T follicular helper cell (primary cell): ENCODE results near the gene EML6.
A peak's percentile ranks its signal among the peaks of the same experiment; 100 is the strongest.

ENCODE experiments used
- DNase-seq: peaks from one replicate; pipeline ENCODE4 v3.0.0-alpha.2; 2020; ENCODE audit warnings: low read depth

EML6 gene

DNA sequence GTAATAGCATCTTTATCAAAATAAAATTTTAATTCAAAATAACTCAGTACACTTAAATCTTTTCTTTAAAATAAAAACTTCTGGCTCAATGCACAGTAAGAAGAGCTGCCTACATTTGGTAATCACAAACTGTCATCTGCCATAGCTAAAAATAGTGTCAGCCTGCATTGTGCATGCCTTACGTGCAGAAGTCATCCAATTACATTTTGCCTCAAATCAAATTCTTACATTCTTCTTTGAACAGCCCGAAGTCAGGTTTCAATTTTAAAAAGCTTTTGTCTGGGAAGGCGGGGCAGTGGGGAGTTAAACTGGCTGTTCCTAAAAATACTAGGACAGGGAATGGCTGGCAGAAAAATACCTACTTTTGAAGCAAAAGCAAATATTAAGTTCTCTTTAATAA, 275.7 kb downstream of the EML6 start:
- DNase-seq: no peak

DNA sequence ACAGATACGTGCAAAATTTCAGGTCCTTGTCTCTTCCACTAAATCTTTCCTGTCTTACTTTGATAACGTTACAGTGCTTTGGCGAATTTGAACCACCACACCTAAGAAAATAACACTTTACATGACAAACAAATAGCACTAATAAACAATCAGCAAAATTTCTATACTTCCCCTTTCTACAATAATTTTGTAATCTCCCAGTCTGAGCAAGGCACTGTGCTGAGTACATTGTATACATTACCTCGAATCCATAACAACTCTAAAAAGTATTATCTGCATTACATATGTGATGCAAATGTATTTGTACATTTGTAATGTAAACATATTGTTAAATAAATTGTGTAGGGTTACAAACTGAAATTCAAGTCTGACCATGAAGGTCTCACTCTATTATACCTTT, 276.9 kb downstream of the EML6 start:
- no peak for DNase-seq

DNA sequence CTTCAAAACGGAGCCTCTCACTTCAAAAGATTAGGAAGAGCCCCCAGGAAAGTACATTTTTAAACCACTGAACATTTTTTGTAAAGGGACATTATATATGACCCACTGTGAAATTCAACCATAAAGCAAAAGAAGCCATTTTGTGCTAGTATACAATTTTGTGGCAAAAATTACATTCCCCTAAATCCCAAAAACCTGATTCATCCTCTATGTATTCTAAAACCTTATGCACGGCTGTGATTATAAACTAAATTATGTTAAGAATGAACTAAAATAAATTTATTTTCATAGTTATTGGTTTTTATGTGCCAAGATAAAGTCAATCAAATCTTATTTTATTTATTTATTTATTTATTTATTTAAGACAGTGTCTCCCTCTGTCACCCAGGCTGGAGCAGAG, 278.3 kb downstream of the EML6 start:
- DNase-seq: no peak

GRCh38 chr2:55003706-55004639, 280.5 kb downstream of the EML6 start:
- DNase-seq: no peak

GRCh38 chr2:55006306-55006705, 282.8 kb downstream of the EML6 start:
- DNase-seq: no peak

DNA sequence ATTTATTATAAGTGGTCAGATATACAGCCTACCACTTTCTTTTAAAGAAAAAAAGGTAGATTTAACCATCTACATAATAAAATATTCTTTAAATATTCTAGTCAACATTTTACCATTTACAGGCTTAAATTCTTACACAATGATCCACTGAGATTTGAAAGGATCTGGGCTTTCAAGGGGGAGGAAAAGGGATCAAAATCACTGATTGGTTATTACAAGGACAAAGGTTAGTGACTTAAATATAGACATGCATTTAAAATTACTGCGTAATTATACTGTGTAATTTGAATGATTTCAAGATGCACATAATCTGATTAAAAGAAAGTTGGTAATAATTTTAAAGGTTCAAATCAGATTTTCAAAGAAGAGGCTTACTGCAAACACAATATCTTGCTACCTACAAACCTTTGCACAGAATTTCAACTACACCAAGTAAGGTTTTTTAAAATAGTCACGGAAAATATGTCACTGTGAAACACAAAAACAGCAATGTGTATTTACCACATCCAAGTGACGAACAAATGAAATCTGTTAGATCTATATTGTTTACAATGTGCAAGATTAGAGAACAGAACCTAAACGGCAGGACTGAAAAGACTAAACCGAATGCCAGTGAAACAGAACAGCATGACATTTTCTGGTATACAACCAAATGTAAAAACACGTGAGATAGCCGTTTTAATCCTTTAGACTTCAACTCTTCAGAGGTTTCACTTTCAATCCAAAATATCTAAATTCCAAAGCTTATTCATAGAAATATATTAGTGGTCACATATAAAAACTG, 286.0 kb downstream of the EML6 start:
- no peak for DNase-seq

- peak; percentile 48 for DNase-seq
Observed at GRCh38 chr2:55010149-55010591, 286.7 kb downstream of the EML6 start.

DNA sequence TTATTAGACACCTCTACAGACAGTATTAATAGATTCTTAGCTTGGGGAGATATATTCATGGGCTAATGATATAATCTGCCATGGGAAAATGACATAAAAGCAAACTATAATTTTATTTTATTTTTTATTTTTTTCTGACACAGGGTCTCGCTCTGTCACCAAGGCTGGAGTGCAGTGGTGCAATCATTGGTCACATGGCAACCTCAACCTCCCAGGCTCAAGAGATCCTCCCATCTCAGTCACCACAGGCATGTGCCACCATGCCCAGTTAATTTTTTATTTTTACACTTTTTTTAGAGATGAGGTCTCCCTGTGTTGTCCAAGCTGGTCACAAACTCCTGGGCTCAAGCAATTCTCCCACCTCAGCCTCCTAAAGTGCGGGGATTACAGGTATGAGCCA, 287.5 kb downstream of the EML6 start:
- no peak for DNase-seq

DNA sequence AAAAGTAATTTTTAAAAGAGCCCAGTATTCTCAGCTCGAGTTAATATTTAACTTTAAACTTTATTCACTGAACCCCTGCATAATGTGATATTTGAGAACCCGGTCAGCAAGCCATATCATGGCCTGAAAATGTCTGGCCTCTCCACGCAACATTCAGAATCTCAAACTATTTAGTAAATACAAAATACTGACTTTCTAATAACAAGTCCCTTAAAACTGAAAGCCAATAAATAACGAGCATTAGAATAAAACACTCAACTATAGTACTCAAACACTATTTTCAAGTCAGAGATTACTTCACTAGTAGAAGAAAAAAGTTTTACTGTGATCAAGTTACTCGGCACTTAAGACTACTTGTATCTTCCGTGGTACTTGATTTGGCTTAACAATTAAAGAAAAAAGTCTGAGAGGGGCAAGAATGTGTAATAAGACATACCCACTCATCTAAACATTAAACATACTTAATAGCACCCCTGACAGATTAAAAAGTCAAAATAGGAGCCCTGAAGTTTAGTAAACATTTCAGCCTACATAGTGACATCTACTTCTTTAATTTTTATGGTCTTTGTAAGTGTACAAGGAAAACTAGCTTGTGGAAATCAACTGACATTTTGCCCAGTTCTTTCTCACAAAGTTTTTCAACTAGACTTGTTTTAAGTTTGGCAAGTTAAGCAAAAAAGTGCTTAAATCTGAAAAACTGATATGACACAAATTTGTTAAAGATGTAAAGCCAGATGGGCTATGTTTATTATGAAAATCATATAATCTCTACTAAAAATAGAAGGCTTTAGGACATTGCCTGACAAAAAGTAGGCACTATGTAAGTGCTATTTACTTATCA, 288.6 kb downstream of the EML6 start:
- DNase-seq: no peak

GRCh38 chr2:55012672-55013484, 289.4 kb downstream of the EML6 start:
- no peak for DNase-seq

DNA sequence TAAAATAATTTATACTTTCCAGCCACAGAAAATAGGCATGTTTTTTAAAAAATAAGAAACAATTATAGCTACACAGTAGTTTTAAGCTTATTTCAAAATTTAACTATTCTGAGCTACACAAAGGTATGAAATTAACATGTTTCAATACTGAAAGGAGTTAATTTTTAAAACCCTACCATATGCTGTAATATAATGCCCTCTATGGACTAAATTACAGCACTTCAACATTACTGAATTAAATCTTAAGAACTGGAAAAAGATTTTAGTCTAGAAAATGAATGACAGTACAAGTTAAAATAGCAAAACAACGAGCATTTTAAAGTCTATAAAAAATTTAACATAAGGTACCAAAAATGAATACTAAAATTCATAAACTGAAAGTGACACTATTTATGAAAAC, 290.5 kb downstream of the EML6 start:
- DNase-seq: no peak

DNA sequence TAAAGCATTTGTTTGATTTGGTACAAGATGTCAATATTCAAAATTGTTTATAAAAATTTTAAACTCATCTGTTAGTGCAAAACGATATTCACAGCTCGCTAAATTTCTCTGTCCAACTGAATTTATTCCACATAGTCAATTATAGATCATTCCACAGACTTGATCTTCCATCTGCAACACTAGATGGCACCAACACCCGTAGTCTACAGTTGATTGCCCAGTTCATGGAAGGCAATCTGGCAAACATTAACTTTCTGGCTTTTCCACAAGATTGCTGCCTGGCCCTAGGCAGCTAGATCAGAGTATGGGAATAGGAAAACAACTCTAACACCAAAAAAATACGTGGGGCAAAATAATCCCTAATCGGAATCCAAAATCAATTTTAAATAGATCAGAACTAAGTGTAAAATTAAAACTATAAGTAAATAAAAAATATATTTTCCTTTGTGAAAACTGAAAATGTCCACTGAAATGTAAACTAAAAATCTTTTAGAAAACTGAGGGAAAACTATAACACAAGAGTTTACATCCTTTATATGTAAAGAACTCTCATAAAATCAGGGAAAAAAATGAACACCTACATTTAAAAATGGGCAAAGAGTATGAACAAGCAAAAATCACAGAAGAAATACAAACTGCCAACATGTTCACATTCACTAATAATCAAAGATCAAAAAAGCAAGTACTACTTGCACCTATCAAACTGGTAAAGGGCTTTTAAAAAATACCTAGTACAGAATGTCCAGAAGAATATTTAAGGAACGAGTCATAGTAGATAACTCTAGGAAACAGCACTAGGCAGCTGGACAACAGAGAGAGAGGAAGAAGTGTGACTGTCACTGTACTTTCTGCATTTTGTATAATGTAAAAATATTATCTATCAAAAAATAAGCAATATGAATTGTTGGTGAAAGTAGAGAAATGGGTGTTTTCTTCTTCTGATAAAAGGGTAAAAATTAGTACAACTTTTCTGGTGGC, 291.8 kb downstream of the EML6 start:
- peak; percentile 15 for DNase-seq

DNA sequence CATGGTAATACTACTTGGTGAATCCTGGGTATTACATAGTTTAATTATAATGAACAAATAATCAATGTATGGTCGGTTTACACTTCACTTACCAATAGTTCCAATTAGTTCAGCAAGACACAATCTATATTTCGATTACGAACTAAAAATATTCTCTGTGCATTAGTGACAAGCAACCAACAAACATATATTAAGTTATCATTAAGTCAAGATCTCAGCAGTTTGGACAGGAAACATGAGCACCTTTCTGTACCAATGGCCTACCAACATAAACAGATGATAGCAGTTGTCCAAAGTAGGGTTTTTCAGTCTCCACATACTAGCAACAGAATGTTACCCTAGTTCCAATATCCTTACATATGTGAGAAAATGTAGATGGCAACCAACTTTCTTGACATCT, 294.0 kb downstream of the EML6 start:
- no peak for DNase-seq

- no peak for DNase-seq
Observed at GRCh38 chr2:55017880-55018279, 294.4 kb downstream of the EML6 start.

DNA sequence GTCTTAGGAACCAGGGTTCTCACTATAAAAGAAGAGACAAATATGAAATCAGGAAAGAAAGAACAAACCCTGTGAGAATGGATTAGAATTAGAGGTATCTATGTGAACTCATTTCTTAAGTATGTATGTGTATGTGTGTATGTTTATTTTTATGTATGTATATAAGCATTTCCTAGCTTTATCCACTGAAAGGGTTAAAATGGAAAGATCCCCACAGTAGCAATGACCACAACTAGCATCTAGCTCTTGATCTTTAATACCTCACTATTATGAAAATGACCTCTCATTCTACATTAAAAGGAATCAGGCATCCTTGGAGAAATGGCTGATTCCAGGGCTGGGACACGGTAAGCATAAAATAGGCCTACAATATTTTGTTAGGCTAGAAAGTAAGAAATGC, 295.2 kb downstream of the EML6 start:
- DNase-seq: no peak

DNA sequence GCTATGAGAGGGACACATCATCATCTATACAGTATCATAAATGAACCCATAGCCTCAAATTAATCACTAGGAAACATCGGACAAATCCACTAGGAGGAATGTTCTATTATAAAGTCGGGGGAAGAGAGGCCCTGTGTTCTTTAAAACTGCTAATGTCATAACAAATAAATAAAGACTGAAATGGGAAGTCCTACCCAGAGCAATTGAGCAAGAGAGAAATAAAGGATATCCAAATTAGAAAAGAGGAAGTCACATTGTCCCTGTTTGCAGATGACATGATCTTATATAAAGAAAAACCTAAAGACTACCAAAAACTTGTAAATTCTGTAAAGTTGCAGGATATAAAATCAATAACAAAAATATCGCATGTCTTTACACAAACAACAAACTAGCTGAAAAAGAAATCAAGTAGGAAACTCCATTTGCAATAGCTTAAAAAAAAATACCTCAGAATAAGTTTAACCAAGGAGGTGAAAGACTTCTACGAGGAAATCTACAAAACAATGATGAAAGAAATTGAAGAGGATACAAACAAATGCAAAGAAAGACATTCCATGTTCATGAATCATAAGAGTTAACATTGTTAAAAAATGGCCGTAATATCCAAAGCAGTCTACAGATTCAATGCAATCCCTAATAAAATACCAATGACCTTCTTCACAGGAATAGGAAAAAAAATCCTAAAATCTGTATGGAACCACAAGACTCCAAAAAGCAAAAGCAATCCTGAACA, 296.2 kb downstream of the EML6 start:
- DNase-seq: no peak
